Measurements from ENCODE around the gene MAPK11.

Gene MAPK11

GRCh38 chr22:50307890-50308596 lies 37.9 kb upstream of the MAPK11 start:
- DNase-seq: no peak

- DNase-seq: peak; percentile 72
Measured at GRCh38 chr22:50306753-50307749, 36.9 kb upstream of the MAPK11 start, which contains the start of gene PLXNB2. Gene PLXNB2, minus strand, starts transcription at chr22:50307646. Its CDS starts 17,062 bp downstream, at chr22:50290584.

GRCh38 chr22:50305923-50306566 lies 35.9 kb upstream of the MAPK11 start:
- peak; percentile 91 for DNase-seq

GRCh38 chr22:50305393-50305922 lies 35.3 kb upstream of the MAPK11 start:
- no peak for DNase-seq

- DNase-seq: no peak
Measured at GRCh38 chr22:50304528-50305392, 34.6 kb upstream of the MAPK11 start.

- no peak for DNase-seq
Measured at GRCh38 chr22:50303848-50304527, 33.8 kb upstream of the MAPK11 start.

GRCh38 chr22:50303515-50303847 lies 33.3 kb upstream of the MAPK11 start:
- no peak for DNase-seq

GRCh38 chr22:50302564-50302963 lies 32.4 kb upstream of the MAPK11 start:
- no peak for DNase-seq

- DNase-seq: no peak
Measured at GRCh38 chr22:50302041-50302541, 31.9 kb upstream of the MAPK11 start.

GRCh38 chr22:50301581-50301991 lies 31.4 kb upstream of the MAPK11 start:
- DNase-seq: peak; percentile 79

GRCh38 chr22:50300620-50301257 lies 30.6 kb upstream of the MAPK11 start:
- DNase-seq: no peak

GRCh38 chr22:50299785-50300619 lies 29.8 kb upstream of the MAPK11 start:
- no peak for DNase-seq

- no peak for DNase-seq
Measured at GRCh38 chr22:50298937-50299784, 29.0 kb upstream of the MAPK11 start.

GRCh38 chr22:50298266-50298637 lies 28.1 kb upstream of the MAPK11 start:
- no peak for DNase-seq

GRCh38 chr22:50297510-50298265 lies 27.5 kb upstream of the MAPK11 start:
- DNase-seq: no peak

GRCh38 chr22:50296658-50297490 lies 26.7 kb upstream of the MAPK11 start:
- DNase-seq: no peak

GRCh38 chr22:50294319-50294656 lies 24.1 kb upstream of the MAPK11 start:
- no peak for DNase-seq

Data from NCI-H1105 (cell line).